GM10248 (cell line): Measurements from ENCODE around the gene CLN5.

Experiments used
- CTCF ChIA-PET: fragments of 300-600 bp; sonication (Branson Sonifier 250); formaldehyde crosslinking; extraction: SDS; loops from one replicate; lab custom pipeline; 2021; ENCODE audit warnings: antibody characterized with exemption; lab: Yijun Ruan, JAX
- POLR2A ChIA-PET: fragments of 350-650 bp; sonication (Branson Sonifier 250); formaldehyde crosslinking; extraction: SDS; loops from one replicate; lab custom pipeline; 2020; ENCODE audit warnings: antibody characterized with exemption; lab: Yijun Ruan, JAX
- DNase-seq: peaks from one replicate; pipeline ENCODE4 v3.0.0; 2012; ENCODE audit errors: extremely low spot score
- TF ChIP-seq, protein P1 (sequence below): IDR thresholded peaks from 2 replicates; pipeline ENCODE4 v1.5.1; 2012; ENCODE audit warnings: mild to moderate bottlenecking, low read depth; ENCODE audit errors: extremely low read depth, missing control alignments, control extremely low read depth

CLN5 gene

DNA sequence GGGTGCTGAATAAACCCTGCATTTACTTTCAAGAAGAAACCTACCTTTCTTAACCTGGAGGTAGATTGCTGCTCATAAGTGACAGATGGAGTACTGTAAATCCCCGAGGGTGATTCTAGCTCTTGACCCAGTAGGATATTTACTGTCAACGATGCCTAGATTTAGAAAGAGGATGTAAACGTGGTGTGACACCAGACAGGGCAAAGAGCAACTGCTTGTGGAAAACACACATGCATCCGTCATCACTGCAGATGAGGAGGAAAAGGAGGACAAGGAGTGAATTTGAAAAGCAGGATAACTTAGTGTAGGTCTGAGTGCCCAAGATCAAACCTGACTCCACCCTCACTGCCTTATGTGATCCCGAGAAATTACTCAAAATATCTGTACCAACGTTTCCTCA lies 9.8 kb upstream of the CLN5 start:
- ChIA-PET CTCF (interaction anchor here (1.0 to 6.5 kb wide), 3 partner anchors 9 to 96 kb away, joined by 4 to 57 read pairs (median 14); partner anchors contain the start of genes CLN5 and KCTD12), POLR2A (no interaction called here)
- no peak for DNase-seq
- TF ChIP-seq, protein P1, sequence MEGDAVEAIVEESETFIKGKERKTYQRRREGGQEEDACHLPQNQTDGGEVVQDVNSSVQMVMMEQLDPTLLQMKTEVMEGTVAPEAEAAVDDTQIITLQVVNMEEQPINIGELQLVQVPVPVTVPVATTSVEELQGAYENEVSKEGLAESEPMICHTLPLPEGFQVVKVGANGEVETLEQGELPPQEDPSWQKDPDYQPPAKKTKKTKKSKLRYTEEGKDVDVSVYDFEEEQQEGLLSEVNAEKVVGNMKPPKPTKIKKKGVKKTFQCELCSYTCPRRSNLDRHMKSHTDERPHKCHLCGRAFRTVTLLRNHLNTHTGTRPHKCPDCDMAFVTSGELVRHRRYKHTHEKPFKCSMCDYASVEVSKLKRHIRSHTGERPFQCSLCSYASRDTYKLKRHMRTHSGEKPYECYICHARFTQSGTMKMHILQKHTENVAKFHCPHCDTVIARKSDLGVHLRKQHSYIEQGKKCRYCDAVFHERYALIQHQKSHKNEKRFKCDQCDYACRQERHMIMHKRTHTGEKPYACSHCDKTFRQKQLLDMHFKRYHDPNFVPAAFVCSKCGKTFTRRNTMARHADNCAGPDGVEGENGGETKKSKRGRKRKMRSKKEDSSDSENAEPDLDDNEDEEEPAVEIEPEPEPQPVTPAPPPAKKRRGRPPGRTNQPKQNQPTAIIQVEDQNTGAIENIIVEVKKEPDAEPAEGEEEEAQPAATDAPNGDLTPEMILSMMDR, result no peak

DNA sequence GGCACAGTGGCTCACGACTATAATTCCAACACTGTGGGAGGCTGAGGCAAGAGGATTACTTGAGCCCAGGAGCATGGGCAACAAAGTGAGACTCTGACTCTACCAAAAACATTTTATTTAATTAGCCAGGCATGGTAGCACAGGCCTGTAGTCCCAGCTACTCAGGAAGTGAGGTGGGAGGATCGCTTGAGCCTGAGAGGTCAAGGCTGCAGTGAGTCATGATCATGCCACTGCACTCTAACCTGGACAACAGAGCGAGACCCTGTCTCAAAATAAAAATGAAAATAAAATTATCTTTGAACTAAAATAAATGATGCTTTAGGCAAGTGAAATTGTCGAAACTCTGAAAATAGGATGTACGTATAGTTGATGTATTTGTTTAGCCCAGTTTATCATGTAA lies 8.2 kb upstream of the CLN5 start:
- no peak for DNase-seq
- TF ChIP-seq, protein P1, result no peak
- ChIA-PET POLR2A (no interaction called here), CTCF (interaction anchor here (3.0 to 6.5 kb wide), 2 partner anchors 8 to 10 kb away, joined by 10 to 57 read pairs; partner anchors contain the start of gene CLN5)

DNA sequence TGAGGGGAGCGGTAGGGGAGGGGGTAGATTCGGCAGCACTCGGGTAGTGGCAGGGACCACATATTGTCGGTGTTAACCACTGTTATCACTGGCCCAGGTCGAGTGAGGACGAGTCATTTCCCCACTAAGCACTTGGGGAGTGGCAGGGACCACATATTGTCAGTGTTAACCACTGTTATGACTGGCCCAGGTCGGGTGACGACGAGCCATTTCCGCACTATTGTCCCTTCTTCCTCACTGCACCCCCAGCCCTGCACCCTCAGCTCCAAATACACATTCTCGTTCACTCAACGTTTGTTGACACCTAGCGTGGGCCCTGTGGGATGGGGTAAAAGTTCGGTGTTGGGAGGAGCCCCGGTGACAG lies 467 bp upstream of the CLN5 start:
- DNase-seq, result peak; percentile 65
- TF ChIP-seq, protein P1, result no peak
- ChIA-PET POLR2A (no interaction called here), CTCF (interaction anchor here (1.0 to 6.3 kb wide), 4 partner anchors 10 to 34 kb away, joined by 3 to 57 read pairs (median 11); no protein-coding TSS in a partner anchor)

DNA sequence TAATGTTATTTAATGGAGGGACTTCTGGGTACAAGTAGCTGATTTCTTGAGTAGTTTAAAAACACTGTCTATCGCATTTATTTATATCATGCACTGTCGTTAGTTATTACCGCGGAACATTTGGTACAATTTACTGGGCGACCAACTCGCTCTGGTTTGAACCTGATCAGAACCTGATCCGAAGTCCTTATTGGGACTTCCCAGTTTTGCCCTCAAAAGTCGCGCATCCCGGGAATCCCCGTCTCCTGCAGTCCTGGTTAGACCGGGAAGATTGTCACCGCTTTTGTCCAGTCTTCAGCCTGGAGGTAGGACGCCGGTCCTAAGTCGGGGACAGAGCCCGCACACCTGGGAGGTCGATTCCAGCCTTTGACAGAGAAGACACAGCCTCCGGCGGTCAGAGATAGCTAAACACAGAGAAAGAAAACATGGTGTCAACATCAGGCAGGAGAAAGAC lies 694 bp downstream of the CLN5 start:
- POLR2A ChIA-PET, result interaction anchor here (0.8 kb wide), 1 partner anchor 11 kb away, joined by 3 read pairs; no protein-coding TSS in a partner anchor
- CTCF ChIA-PET, result interaction anchor here (1.6 to 6.3 kb wide), 3 partner anchors 9 to 14 kb away, joined by 6 to 57 read pairs (median 16); no protein-coding TSS in a partner anchor
- DNase-seq, result no peak
- TF ChIP-seq, protein P1, result no peak

DNA sequence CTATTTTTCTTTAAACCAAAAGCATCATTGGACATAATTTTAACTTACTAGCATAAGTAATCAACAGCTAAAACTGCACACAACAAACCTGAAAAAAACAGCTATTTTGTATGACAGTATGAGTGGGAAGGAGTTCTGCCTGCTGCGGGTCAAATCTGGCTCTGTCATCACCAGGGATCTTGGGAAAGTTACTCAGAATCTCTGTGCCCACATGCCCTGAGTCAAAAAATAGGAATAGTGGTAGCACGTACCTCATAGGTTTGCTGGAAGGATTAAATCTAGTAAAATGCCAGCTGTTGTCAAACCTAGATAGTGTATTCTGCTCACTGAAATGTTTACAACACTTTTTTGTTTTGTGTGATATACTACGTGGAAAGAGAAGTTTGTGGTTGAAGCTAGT lies 1.1 kb downstream of the CLN5 start:
- TF ChIP-seq, protein P1, result no peak
- ChIA-PET CTCF (interaction anchor here (1.6 to 6.3 kb wide), 3 partner anchors 9 to 13 kb away, joined by 6 to 57 read pairs (median 16); no protein-coding TSS in a partner anchor), POLR2A (interaction anchor here (0.8 kb wide), 1 partner anchor 10 kb away, joined by 3 read pairs; no protein-coding TSS in a partner anchor)
- no peak for DNase-seq

DNA sequence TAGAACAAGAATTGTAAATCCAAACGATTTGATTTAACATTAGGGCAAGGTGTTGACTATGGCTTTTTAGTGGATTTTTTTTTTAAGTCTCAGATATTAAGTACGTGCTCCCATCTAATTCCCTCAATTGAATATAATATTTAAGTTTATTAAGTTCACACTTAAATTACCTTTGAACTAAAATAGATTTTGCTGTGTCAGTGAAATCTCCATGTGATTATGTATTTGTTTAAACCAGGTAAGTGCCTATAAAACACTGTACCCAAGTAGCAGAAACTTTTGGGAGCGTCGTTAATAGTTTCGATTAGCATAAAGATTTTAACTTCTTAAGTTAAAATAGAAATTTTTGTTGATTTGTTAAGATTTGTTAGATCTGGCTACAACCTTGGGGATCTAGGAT lies 1.6 kb downstream of the CLN5 start:
- no peak for DNase-seq
- TF ChIP-seq, protein P1, result no peak
- POLR2A ChIA-PET, result no interaction called here
- CTCF ChIA-PET, result interaction anchor here (2.9 to 6.3 kb wide), 2 partner anchors 8 to 13 kb away, joined by 16 to 57 read pairs; no protein-coding TSS in a partner anchor
